Gastrocnemius medialis (tissue), 4 donors: ENCODE measurements around the gene PRICKLE1.

Source experiments
- POLR2A ChIP-seq, 2 donors: fragments of 450-650 bp; IDR thresholded peaks; one replicate each; pipeline ENCODE4 v1.6.1; 2017; ENCODE audit warnings: antibody characterized with exemption in 2 of 2, mild to moderate bottlenecking in 2 of 2, moderate library complexity in 2 of 2
- TF ChIP-seq, protein P1 (sequence below), 5 experiments: fragments of 450-650 bp in 3 of 5; fragments of 200-600 bp in 2 of 5; sonication (generic) in 2 of 5; IDR thresholded peaks in 4 of 5; conservative IDR thresholded peaks in 1 of 5; 1 replicate in 4 of 5; 2 replicates in 1 of 5; pipeline ENCODE4 v1.5.1; 2016 to 2019; ENCODE audit warnings: antibody characterized with exemption in 5 of 5, mild to moderate bottlenecking in 3 of 5, moderate library complexity in 3 of 5

DNA sequence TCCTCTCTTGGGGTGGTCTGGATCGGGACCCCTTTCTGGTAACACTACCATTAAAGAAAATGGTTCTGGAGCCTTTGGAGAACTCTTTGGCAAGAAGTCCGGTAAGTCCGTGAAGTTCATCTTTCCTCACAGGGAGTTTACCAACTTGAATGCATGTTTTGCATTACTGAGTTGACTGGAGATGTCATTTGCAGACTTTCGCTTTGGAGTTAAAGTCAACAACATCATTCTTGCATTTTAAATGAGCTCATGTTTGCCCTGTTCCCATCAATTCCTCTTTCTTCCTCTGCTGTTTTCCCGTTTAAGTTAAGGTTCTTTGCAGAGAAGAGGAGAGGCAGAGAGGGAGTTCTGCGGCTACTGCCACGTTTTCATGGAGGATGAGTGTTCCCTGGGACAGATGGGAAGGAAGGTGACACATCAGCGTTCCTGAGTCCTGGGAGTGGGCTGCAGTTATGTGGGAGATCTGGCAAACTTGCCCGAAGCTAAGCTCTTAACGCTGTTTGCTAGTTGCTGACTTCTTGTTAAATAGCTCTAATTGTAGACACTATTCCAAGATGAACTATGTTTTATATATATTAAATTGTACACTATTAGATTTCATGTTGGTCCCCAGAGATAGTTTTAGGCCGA lies 18.8 kb upstream of the PRICKLE1 start:
- TF ChIP-seq POLR2A (IDR thresholded peaks at IDR 0.05) = no peak
- TF ChIP-seq, protein P1, sequence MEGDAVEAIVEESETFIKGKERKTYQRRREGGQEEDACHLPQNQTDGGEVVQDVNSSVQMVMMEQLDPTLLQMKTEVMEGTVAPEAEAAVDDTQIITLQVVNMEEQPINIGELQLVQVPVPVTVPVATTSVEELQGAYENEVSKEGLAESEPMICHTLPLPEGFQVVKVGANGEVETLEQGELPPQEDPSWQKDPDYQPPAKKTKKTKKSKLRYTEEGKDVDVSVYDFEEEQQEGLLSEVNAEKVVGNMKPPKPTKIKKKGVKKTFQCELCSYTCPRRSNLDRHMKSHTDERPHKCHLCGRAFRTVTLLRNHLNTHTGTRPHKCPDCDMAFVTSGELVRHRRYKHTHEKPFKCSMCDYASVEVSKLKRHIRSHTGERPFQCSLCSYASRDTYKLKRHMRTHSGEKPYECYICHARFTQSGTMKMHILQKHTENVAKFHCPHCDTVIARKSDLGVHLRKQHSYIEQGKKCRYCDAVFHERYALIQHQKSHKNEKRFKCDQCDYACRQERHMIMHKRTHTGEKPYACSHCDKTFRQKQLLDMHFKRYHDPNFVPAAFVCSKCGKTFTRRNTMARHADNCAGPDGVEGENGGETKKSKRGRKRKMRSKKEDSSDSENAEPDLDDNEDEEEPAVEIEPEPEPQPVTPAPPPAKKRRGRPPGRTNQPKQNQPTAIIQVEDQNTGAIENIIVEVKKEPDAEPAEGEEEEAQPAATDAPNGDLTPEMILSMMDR (IDR thresholded peaks at IDR 0.05 in 4 of 5, conservative IDR thresholded peaks at IDR 0.05 in 1 of 5) = no peak
